GM19372 (cell line): ENCODE data around the gene NFKBIB.

Source experiments
- ATAC-seq: cut with Tn5 transposase; IDR thresholded peaks from one replicate; pipeline ENCODE4 v1.9.1; 2021; ENCODE audit warnings: mild to moderate bottlenecking, low read depth, moderate library complexity; ENCODE audit not compliant: unreplicated experiment

Gene NFKBIB

GRCh38 chr19:38953677-38954076 is 53.9 kb downstream of the NFKBIB start:
- ATAC-seq: no peak

GRCh38 chr19:38956264-38956663 is 56.5 kb downstream of the NFKBIB start:
- no peak for ATAC-seq

DNA sequence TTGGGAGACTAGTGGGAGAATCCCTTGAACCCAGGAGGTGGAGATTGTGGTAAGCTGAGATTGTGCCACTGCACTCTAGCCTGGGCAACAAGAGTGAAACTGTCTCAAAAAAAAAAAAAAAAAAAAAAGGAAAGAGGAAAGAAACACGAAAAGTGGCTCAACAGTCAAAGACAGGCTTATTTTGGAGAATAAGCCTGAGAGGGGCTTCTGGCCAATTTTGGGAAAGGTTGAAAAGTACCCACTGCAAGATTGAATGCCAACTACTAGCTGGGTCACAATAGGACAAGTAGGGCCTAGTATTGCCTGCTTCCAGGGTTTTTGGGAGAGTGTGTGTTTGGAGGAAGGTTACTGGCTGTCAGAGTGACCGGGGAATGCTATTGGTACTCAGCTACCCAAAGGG is 58.5 kb downstream of the NFKBIB start:
- ATAC-seq: no peak
